COLO829 (cell line): ENCODE results near the gene NRXN2.
"Not testable (repeated sequence)": the region's sequence is repeated elsewhere in the genome, so short reads cannot be mapped to it uniquely, and the experiment has no call there.

Source experiments
- DNase-seq: peaks from one replicate; pipeline ENCODE4 v3.0.0; 2012; ENCODE audit warnings: low spot score

The NRXN2 gene

GRCh38 chr11:64674774-64675173, 48.2 kb downstream of the NRXN2 start:
- no peak for DNase-seq

DNA sequence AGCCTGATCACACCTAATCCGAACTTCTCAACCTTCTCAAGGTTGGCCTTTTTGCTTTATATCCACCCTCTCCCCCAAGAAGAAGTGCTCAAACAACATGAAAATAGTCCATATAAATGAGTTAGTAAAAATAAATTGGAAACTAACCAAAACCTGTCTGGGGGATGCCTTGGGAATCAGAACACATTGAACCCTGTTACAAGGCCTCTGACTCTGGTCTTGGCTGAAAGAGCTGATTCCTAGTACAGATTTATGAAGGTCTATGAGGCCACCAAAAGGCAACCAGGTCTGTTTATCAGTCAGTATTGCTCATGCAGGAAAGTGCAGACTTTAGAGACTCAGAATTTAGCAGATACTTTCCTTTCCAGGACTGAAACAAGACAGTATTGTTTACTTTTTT, 49.7 kb downstream of the NRXN2 start:
- no peak for DNase-seq

DNA sequence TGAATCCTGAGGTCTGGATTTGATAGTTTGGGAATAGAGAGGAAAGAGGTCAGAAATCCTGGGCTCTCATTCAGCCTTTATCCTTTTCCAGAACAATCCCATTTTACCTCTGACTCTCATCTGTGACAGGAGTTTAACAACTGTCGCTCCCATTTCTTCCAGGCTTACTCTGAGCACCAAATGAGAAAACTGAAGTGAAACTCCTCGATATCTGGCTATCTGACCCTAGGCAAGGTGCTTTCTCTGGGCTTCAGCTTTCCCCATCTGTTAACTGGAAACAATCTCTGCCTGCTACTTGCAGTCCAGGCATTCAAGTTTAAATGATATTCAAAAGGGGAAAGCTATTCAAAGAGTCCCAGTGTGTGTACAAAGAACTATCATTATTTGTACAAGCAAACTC, 50.1 kb downstream of the NRXN2 start:
- no peak for DNase-seq

GRCh38 chr11:64670975-64671374, 52.0 kb downstream of the NRXN2 start:
- DNase-seq: no peak

DNA sequence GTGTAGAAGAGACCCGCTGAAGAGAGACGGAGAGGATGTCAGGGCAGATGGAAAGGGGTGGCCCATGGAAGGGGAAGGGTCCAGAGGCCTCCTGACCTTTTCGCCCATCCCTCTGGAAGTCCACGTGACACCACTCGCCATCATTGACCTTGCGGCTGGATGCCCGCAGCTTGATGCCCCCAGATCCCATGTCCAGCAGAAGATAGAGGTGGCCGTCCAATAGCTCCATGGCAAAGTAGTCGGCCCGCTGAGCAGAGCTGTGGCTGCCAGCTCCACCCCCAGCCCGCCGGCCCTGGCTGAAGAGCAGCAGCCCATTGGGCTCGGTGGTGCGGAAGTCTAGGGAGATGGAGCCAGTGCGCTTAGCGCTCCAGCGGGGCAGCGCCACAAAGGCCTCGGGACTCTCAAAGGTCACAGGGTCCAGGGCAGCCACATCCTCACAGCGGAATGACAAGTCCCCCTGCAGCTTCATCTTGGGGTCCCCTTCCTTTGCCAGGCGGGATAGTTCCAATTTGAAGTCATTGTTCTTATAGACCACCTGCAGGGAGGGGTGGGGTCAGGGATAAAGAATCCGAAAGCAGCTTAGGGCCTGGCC, 55.7 kb downstream of the NRXN2 start:
- no peak for DNase-seq

DNA sequence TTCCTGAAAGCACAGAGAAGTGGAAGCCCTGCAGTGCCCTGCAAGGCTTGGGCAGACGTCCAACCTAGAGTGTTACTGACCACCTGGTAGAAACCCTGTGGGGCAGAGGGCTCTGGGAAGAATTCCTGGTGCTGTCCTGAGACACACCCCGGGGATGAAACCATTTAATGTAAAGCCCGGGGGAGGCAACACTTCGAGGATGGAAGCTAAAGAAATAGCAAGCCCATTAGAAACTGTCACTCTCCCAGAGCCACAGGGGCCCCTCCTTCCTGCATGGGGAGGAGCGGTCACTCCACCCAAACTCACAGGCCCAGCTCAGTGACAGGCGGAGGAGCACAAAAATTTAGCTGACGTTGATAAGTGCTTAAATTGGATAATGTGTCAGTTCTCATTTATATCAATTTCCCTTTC, 57.6 kb downstream of the NRXN2 start:
- no peak for DNase-seq

GRCh38 chr11:64664236-64664870, 58.6 kb downstream of the NRXN2 start:
- not testable (repeated sequence) for DNase-seq

GRCh38 chr11:64663656-64664055, 59.3 kb downstream of the NRXN2 start:
- no peak for DNase-seq

DNA sequence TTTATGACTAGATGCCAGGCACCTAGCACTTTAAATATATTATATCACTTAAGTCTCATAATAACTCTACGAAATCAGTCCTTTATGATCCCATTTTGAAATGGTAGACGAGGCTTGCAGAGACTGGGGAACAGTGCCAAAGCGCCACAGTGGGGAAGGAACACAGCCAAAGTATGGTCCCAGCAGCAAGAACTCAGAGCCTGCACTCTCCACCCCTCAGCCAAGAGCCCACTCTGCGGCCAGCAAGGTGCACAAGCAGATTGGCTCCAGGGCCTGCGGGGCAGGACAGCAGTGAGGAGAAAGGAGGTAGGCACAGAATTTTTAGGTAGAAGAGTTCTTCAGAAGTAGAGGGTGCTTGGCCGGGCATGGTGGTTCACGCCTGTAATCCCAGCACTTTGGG, 61.4 kb downstream of the NRXN2 start:
- no peak for DNase-seq

DNA sequence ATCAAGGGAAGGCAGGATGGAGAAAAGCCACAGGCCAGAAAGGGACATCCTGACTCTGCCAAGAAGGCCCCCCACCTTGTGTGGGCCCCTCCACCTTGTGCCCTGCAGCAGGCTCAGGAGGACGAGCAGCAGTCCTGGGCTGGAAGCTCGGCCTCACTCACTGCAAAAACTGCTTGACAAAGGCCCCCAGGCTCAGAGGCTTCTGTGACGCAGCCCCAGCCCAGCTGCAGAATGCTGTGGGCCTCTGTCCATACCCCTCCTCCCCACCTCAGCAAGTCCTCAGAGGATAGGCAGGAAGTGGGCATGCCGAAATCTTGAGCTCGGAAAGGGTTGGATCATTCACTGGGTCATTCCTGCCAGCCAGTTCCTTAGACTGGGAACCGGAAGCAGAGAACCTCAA, 61.9 kb downstream of the NRXN2 start:
- DNase-seq: no peak

- no peak for DNase-seq
These were observed 62.3 kb downstream of the NRXN2 start for GRCh38 chr11:64660706-64661105.

DNA sequence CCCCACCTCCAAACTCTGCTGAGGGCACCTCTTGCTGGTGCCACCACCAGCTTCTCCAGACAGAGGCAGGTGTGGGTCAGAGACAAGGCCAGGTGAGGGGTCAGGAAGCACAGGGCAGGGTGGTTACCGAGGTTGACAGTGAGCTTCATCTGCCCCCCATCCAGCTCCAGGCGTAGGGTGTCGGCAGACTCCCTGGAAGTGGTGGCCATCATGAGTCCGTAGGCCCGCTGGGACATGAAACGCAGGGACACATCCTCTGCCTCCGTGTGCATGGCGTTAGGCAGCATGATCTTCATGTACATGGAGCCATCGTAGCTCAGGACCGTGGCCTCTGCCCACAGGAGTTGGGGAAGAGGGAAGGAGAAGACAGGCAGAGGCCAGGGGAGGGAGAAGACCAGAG, 62.8 kb downstream of the NRXN2 start:
- DNase-seq: no peak

DNA sequence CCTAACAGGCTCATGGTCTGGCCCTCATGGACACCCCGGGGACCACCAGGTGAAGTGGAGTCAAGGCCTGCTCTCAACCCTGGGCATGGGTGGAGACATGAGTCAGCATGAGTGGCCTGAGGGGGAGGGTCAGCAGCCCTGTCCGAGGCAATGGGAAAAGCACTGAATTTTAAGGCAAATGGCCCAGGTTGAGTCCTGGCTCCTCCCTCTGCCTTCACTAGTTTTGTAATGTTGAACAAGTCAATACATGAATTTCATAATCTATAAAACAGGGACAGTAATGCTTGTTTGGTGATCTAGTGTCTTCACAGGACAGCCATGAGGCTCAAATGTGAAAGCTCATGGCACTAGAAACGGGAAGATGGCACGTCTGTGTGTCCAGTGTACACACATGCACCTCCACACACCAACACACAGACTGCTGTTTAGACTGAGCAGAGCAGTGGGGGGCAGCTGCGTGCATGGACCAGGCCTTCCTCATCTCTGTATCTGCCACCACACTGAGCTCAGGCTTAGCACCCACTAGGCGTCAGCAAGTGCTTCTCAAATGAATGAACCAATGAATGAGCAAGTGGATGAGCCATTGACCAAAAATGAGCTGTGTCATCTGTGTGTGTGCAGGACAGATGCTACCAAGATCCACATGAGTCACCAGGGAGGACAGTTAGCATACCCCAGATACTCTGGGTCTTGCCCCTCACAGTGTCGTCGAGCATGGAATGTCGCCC, 63.4 kb downstream of the NRXN2 start:
- no peak for DNase-seq

DNA sequence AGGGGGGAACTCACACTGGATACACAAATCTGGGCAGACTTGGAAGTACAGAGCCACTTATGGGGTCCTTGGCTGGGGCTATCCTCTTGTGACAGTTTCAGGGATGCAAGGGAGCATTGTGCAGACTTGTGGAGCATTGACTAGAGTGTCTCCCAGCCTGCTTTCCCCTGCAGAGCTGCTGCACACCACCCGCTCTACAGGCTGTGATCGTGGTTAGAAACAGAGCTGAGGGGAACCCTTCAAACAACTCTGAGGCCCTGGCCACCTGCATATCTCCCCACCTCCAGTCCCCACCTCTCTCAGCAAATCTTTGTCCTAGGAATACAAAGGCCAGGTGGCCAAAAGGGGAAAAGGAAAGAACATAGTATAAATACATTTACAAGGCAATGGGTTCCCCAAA, 64.7 kb downstream of the NRXN2 start:
- no peak for DNase-seq

DNA sequence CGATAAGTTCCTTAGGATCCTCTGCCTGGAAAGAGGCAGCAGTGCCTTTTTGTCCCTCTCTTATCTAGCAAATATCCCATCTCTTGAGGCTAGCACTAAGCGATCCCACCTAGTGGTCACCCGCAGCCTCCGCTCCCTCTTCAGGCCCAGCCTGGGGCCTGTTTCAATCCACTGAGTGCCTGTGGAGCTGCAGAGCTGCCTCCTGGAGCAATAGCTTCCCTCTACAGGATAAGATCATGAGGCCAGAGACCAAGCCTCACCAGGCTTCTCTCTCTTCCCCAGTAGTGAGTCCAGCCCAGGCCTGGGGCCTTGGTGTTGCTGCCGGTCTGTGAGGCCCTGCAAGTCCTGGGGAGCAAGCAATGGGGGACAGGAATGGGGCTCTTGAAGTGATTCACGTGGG, 66.1 kb downstream of the NRXN2 start:
- DNase-seq: no peak

DNA sequence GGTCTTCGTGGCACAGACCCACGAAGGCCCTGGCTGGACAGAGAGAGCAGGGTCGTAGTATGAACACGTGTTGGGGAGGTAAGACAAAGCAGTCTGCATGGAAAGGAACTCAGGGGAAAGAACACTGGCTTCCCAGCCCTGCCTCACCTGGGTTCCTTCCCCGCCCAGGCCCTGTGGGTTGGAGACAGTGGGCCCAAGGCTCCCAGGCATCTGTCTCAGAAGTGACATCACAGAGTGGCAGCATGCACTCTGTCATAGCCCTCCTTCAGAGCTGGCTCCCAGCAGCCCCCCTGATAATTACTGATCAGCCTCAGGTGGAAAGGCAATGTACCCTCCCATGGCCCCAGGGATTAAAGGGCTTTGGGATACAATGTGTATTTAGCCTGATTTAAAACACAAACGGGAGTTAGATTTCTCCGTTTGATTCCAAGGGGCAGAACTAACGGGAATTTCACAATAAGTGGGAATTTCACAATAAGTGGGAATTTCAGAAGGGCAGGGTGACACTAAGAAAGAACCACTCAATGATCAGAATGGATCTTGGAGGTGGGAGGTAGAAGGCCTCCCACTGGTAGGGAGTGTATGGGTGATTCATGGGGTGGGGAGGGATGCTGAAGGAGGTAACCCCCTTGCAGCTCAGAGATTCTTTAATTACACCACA, 66.9 kb downstream of the NRXN2 start:
- DNase-seq: no peak

- DNase-seq: no peak
These were observed 67.9 kb downstream of the NRXN2 start for GRCh38 chr11:64654958-64655541.

DNA sequence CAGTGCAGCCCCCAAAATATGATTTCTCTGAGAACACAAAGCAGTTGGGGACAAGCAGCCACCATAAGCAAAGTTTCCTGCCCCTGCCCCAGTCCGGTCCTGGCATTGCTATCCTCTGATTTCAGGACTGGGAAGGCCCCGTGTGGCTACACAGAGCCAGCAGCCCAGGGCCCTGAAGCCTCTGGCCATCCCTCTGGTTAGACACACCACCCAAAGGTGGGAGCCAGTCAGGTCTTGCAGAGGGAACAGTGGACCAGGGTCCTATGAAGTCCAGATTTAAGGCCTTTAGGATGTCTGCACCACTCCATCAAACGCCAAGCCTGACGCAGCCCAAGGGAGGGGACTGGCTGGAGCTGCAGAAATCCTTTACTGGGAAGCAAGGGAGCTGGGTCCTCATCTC, 68.6 kb downstream of the NRXN2 start:
- DNase-seq: no peak

GRCh38 chr11:64653388-64653973, 69.5 kb downstream of the NRXN2 start:
- DNase-seq: no peak

DNA sequence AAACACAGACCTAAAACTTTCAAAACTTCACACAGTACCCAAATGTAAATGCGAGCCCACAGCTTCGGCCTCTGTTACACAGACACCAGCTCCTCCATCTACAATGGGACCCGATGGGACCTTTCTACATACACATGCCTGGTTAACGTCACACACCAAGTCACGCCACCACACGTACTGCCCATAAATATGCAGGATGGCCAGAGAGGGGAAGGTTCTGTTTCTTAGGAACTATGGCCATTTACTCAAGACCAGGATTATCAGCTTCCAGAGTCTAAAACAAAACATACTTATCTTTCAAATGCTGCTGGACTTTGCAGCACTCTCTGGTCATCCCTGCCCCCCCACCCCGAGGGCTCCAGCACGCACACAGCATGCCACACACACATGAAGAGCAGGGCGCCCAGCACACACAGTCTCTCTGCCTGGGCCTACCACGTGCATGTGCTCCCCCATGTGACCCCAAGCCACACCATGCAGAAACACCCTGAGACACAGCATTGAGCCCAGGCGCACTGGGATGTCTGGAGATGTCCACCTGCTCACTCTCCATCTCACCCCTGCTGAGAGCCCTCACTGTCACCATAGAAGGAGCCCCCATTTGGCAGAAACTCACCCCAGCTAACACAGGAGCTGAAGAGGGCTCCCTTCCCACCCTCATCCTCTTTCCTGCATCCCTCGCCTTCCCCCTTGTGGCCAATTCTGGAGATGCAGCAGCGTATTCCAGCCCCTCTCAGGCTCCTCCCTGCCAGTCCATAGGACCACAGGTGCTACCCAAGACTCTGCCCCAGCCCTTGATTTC, 70.2 kb downstream of the NRXN2 start:
- peak; percentile 83 for DNase-seq

- DNase-seq: peak; percentile 33
These were observed 72.0 kb downstream of the NRXN2 start for GRCh38 chr11:64650923-64651523.
